HepG2 (cell line): Measurements from ENCODE around the gene CDT1. TPM values are rescaled to one million over a fixed set of nuclear protein-coding genes. Genes with fewer than 3 reads are reported as not detected.

Source experiments
- HNRNPK ChIP-seq: fragments of 200-400 bp; formaldehyde crosslinking; IDR thresholded peaks from 2 replicates; pipeline ENCODE4 v1.6.1; 2018; ENCODE audit warnings: low read length, low read depth, moderate library complexity, mild to moderate bottlenecking; ENCODE audit not compliant: poor library complexity, severe bottlenecking
- IRX3 ChIP-seq: sonication (generic); formaldehyde crosslinking; IDR thresholded peaks from 2 replicates; pipeline ENCODE4 v1.8.1; 2023; ENCODE audit warnings: mild to moderate bottlenecking, low read depth, missing genetic modification reagents, borderline replicate concordance
- JUNB ChIP-seq: sonication (generic); formaldehyde crosslinking; IDR thresholded peaks from 2 replicates; pipeline ENCODE4 v1.8.0; 2022; ENCODE audit warnings: missing genetic modification reagents, mild to moderate bottlenecking, borderline replicate concordance
- KLF6 ChIP-seq: IDR thresholded peaks from 2 replicates; pipeline ENCODE4 v1.8.0; 2016; ENCODE audit warnings: missing biosample characterization, missing genetic modification reagents
- PCBP1 ChIP-seq: fragments of 200-400 bp; formaldehyde crosslinking; IDR thresholded peaks from 2 replicates; pipeline ENCODE4 v1.6.1; 2017; ENCODE audit warnings: mild to moderate bottlenecking, low read depth, low read length, borderline replicate concordance
- PHF5A ChIP-seq: IDR thresholded peaks from one replicate; pipeline ENCODE4 v1.6.1; 2018; ENCODE audit warnings: low read depth, missing genetic modification reagents; ENCODE audit not compliant: unreplicated experiment
- ZMYM2 ChIP-seq: sonication (generic); formaldehyde crosslinking; IDR thresholded peaks from 2 replicates; pipeline ENCODE4 v1.8.0; 2022; ENCODE audit warnings: mild to moderate bottlenecking, missing genetic modification reagents
- ZNF160 ChIP-seq: sonication (generic); formaldehyde crosslinking; IDR thresholded peaks from 2 replicates; pipeline ENCODE4 v1.8.0; 2022; ENCODE audit warnings: mild to moderate bottlenecking, inconsistent platforms, missing genetic modification reagents
- ZNF337 ChIP-seq: sonication (generic); formaldehyde crosslinking; IDR thresholded peaks from 2 replicates; pipeline ENCODE4 v1.5.1; 2020; ENCODE audit warnings: missing genetic modification reagents, low read depth, mild to moderate bottlenecking, borderline replicate concordance
- polyA plus RNA-seq, 8 experiments: library from polyadenylated mRNA; depleted of rRNA in 3 of 8; stranded (reverse) in 7 of 8; unstranded in 1 of 8; fragments of >200 nt; fragmentation: Illumina TruSeq in 4 of 8; extraction: Trizol in 4 of 8; gene quantifications; 2 replicates each; pipeline versions ENCODE4 v1.2.1 to v1.2.3, GENCODE V29; 2011 to 2016; ENCODE audit warnings: low read depth in 4 of 8, missing spikeins in 1 of 8, mixed read lengths in 1 of 8; ENCODE audit not compliant: insufficient read depth in 1 of 8
- total RNA-seq, 5 experiments: library from RNA; depleted of rRNA; stranded (reverse); fragments of >200 nt; fragmentation: Illumina TruSeq; extraction: Trizol; gene quantifications; 2 replicates each; pipeline ENCODE4 v1.2.3, GENCODE V29; 2016; ENCODE audit warnings: low read depth in 1 of 5
- TF ChIP-seq, protein P1 (sequence below): sonication (generic); formaldehyde crosslinking; IDR thresholded peaks from 2 replicates; pipeline ENCODE4 v1.8.0; 2022; ENCODE audit warnings: mild to moderate bottlenecking, missing genetic modification reagents
- TF ChIP-seq, protein P2 (sequence below): IDR thresholded peaks from 2 replicates; pipeline ENCODE4 v1.6.1; 2016; ENCODE audit warnings: mild to moderate bottlenecking, missing biosample characterization, missing genetic modification reagents
- TF ChIP-seq, protein P3 (sequence below): IDR thresholded peaks from 2 replicates; pipeline ENCODE4 v1.6.1; 2016; ENCODE audit warnings: low read depth, borderline replicate concordance
- TF ChIP-seq, protein P4 (sequence below): sonication (generic); formaldehyde crosslinking; conservative IDR thresholded peaks from 2 replicates; pipeline ENCODE4 v1.4.0; 2020; ENCODE audit warnings: mild to moderate bottlenecking, missing genetic modification reagents, moderate library complexity
- TF ChIP-seq, protein P5 (sequence below): sonication (generic); formaldehyde crosslinking; IDR thresholded peaks from 2 replicates; pipeline ENCODE4 v1.5.0; 2020; ENCODE audit warnings: mild to moderate bottlenecking, missing genetic modification reagents
- TF ChIP-seq, protein P6 (sequence below): sonication (generic); formaldehyde crosslinking; IDR thresholded peaks from 2 replicates; pipeline ENCODE4 v1.8.0; 2022; ENCODE audit warnings: mild to moderate bottlenecking, missing genetic modification reagents, borderline replicate concordance
- TF ChIP-seq, protein P7 (sequence below): sonication (generic); formaldehyde crosslinking; IDR thresholded peaks from 2 replicates; pipeline ENCODE4 v1.4.0; 2020; ENCODE audit warnings: missing genetic modification reagents

CDT1 gene
- total and polyA plus RNA-seq, 2 of the 13 experiments (the other 11 are each of a cell fraction or from before 2014, with no cell fraction given), result 23.1 to 23.8 TPM

DNA sequence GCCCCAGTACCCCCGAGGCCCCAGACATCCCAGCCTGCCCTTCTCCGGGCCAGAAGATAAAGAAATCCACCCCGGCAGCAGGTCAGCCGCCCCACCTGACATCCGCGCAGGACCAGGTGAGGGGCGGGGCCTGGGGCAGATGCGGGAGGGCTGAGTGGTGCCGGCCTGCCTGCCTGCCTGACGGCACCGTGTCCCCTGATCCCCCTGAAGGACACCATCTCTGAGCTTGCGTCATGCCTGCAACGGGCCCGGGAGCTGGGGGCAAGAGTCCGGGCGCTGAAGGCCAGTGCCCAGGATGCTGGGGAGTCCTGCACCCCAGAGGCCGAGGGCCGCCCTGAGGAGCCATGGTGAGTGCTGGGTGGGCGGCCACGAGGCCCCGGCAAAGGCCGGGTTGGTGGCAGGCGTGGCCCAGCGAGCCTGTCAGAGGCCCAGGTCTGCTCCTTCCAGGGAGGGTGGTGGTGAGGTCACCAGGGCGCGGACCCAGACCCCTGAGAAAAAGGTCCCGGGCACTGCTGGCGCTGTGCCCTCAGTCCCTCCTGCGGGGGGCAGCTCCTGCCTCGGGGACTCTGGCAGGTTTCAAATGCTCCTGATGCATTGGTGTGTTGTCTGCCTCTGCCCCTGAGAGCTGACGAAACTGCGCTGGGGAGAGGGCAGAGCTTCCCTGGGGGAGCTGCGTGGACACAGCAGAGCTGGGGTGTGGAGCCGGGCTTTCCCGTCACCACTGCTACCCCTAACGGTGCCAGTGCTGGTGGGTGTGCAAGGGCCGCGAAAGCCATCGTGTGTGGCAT, 1.2 kb downstream of the CDT1 start (continued):
- TF ChIP-seq JUNB (CRISPR knock-in tag) (no peak), KLF6 (peak; percentile 74; the same call in 1 of the 2 replicates), ZNF160 (CRISPR knock-in tag) (no peak), IRX3 (no peak), ZNF337 (no peak), ZMYM2 (CRISPR knock-in tag) (no peak), HNRNPK (no peak), PHF5A (CRISPR knock-in tag) (no peak), PCBP1 (no peak; the same call in 1 of the 2 replicates)
- TF ChIP-seq, protein P1, sequence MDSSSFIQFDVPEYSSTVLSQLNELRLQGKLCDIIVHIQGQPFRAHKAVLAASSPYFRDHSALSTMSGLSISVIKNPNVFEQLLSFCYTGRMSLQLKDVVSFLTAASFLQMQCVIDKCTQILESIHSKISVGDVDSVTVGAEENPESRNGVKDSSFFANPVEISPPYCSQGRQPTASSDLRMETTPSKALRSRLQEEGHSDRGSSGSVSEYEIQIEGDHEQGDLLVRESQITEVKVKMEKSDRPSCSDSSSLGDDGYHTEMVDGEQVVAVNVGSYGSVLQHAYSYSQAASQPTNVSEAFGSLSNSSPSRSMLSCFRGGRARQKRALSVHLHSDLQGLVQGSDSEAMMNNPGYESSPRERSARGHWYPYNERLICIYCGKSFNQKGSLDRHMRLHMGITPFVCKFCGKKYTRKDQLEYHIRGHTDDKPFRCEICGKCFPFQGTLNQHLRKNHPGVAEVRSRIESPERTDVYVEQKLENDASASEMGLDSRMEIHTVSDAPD (CRISPR knock-in tag), result no peak
- TF ChIP-seq, protein P2, sequence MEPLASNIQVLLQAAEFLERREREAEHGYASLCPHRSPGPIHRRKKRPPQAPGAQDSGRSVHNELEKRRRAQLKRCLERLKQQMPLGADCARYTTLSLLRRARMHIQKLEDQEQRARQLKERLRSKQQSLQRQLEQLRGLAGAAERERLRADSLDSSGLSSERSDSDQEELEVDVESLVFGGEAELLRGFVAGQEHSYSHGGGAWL, result no peak
- TF ChIP-seq, protein P3, sequence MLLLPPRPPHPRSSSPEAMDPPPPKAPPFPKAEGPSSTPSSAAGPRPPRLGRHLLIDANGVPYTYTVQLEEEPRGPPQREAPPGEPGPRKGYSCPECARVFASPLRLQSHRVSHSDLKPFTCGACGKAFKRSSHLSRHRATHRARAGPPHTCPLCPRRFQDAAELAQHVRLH (CRISPR knock-in tag), result no peak
- TF ChIP-seq, protein P4, sequence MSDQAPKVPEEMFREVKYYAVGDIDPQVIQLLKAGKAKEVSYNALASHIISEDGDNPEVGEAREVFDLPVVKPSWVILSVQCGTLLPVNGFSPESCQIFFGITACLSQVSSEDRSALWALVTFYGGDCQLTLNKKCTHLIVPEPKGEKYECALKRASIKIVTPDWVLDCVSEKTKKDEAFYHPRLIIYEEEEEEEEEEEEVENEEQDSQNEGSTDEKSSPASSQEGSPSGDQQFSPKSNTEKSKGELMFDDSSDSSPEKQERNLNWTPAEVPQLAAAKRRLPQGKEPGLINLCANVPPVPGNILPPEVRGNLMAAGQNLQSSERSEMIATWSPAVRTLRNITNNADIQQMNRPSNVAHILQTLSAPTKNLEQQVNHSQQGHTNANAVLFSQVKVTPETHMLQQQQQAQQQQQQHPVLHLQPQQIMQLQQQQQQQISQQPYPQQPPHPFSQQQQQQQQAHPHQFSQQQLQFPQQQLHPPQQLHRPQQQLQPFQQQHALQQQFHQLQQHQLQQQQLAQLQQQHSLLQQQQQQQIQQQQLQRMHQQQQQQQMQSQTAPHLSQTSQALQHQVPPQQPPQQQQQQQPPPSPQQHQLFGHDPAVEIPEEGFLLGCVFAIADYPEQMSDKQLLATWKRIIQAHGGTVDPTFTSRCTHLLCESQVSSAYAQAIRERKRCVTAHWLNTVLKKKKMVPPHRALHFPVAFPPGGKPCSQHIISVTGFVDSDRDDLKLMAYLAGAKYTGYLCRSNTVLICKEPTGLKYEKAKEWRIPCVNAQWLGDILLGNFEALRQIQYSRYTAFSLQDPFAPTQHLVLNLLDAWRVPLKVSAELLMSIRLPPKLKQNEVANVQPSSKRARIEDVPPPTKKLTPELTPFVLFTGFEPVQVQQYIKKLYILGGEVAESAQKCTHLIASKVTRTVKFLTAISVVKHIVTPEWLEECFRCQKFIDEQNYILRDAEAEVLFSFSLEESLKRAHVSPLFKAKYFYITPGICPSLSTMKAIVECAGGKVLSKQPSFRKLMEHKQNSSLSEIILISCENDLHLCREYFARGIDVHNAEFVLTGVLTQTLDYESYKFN (CRISPR knock-in tag), result peak; percentile 54; the same call in 1 of the 2 replicates
- TF ChIP-seq, protein P5, sequence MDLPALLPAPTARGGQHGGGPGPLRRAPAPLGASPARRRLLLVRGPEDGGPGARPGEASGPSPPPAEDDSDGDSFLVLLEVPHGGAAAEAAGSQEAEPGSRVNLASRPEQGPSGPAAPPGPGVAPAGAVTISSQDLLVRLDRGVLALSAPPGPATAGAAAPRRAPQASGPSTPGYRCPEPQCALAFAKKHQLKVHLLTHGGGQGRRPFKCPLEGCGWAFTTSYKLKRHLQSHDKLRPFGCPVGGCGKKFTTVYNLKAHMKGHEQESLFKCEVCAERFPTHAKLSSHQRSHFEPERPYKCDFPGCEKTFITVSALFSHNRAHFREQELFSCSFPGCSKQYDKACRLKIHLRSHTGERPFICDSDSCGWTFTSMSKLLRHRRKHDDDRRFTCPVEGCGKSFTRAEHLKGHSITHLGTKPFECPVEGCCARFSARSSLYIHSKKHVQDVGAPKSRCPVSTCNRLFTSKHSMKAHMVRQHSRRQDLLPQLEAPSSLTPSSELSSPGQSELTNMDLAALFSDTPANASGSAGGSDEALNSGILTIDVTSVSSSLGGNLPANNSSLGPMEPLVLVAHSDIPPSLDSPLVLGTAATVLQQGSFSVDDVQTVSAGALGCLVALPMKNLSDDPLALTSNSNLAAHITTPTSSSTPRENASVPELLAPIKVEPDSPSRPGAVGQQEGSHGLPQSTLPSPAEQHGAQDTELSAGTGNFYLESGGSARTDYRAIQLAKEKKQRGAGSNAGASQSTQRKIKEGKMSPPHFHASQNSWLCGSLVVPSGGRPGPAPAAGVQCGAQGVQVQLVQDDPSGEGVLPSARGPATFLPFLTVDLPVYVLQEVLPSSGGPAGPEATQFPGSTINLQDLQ (CRISPR knock-in tag), result no peak
- TF ChIP-seq, protein P6, sequence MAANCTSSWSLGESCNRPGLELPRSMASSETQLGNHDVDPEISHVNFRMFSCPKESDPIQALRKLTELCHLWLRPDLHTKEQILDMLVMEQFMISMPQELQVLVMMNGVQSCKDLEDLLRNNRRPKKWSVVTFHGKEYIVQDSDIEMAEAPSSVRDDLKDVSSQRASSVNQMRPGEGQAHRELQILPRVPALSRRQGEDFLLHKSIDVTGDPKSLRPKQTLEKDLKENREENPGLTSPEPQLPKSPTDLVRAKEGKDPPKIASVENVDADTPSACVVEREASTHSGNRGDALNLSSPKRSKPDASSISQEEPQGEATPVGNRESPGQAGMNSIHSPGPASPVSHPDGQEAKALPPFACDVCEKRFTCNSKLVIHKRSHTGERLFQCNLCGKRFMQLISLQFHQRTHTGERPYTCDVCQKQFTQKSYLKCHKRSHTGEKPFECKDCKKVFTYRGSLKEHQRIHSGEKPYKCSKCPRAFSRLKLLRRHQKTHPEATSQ (CRISPR knock-in tag), result no peak
- TF ChIP-seq, protein P7, sequence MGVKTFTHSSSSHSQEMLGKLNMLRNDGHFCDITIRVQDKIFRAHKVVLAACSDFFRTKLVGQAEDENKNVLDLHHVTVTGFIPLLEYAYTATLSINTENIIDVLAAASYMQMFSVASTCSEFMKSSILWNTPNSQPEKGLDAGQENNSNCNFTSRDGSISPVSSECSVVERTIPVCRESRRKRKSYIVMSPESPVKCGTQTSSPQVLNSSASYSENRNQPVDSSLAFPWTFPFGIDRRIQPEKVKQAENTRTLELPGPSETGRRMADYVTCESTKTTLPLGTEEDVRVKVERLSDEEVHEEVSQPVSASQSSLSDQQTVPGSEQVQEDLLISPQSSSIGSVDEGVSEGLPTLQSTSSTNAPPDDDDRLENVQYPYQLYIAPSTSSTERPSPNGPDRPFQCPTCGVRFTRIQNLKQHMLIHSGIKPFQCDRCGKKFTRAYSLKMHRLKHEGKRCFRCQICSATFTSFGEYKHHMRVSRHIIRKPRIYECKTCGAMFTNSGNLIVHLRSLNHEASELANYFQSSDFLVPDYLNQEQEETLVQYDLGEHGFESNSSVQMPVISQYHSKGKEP (CRISPR knock-in tag), result no peak
